Esophagus muscularis mucosa (tissue), 3 donors: Measurements from ENCODE around the gene TEC.
"Not testable (repeated sequence)": the region's sequence is repeated elsewhere in the genome, so short reads cannot be mapped to it uniquely, and the experiment has no call there.

Experiments
- POLR2A ChIP-seq: fragments of 450-650 bp; IDR thresholded peaks from one replicate; pipeline ENCODE4 v1.6.1; 2017; ENCODE audit warnings: antibody characterized with exemption, moderate library complexity, mild to moderate bottlenecking, low read depth
- POLR2AphosphoS5 ChIP-seq, 2 donors: sonication (generic); formaldehyde crosslinking; IDR thresholded peaks; one replicate each; pipeline ENCODE4 v1.6.1; 2017; ENCODE audit warnings: antibody characterized with exemption in 2 of 2
- TF ChIP-seq, protein P1 (sequence below), 3 experiments: fragments of 200-600 bp in 2 of 3; fragments of 450-650 bp in 1 of 3; sonication (generic) in 2 of 3; IDR thresholded peaks; one replicate each; pipeline ENCODE4 v1.5.1; 2017 to 2019; ENCODE audit warnings: antibody characterized with exemption in 3 of 3, mild to moderate bottlenecking in 2 of 3, moderate library complexity in 1 of 3

DNA sequence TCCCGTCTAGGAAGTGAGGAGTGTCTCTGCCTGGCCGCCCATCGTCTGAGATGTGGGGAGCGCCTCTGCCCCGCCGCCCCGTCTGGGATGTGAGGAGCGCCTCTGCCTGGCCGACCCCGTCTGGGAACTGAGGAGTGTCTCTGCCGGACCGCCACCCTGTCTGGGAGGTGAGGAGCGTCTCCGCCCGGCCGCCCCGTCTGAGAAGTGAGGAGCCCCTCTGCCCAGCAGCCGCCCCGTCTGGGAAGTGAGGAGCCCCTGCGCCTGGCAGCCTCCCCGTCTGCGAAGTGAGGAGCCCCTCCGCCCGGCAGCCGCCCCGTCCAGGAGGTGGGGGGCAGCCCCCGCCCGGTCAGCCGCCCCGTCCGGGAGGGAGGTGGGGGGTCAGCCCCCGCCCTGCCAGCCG, 83.2 kb downstream of the TEC start:
- TF ChIP-seq, protein P1, sequence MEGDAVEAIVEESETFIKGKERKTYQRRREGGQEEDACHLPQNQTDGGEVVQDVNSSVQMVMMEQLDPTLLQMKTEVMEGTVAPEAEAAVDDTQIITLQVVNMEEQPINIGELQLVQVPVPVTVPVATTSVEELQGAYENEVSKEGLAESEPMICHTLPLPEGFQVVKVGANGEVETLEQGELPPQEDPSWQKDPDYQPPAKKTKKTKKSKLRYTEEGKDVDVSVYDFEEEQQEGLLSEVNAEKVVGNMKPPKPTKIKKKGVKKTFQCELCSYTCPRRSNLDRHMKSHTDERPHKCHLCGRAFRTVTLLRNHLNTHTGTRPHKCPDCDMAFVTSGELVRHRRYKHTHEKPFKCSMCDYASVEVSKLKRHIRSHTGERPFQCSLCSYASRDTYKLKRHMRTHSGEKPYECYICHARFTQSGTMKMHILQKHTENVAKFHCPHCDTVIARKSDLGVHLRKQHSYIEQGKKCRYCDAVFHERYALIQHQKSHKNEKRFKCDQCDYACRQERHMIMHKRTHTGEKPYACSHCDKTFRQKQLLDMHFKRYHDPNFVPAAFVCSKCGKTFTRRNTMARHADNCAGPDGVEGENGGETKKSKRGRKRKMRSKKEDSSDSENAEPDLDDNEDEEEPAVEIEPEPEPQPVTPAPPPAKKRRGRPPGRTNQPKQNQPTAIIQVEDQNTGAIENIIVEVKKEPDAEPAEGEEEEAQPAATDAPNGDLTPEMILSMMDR (IDR thresholded peaks at IDR 0.05), result not testable (repeated sequence)
- TF ChIP-seq POLR2AphosphoS5 (IDR thresholded peaks at IDR 0.05); POLR2A: not testable (repeated sequence)
